Transverse colon (tissue), 4 donors: ENCODE data around the gene STK24.

Experiments
- POLR2A ChIP-seq: fragments of 450-650 bp; IDR thresholded peaks from one replicate; pipeline ENCODE4 v1.6.1; 2016; ENCODE audit warnings: antibody characterized with exemption, mild to moderate bottlenecking, moderate library complexity
- POLR2AphosphoS5 ChIP-seq, 3 donors: sonication (generic); formaldehyde crosslinking; IDR thresholded peaks; one replicate each; pipeline ENCODE4 v1.6.1; 2016; ENCODE audit warnings: antibody characterized with exemption in 3 of 3
- TF ChIP-seq, protein P1 (sequence below), 5 experiments: fragments of 200-600 bp in 3 of 5; fragments of 450-650 bp in 2 of 5; sonication (generic) in 3 of 5; IDR thresholded peaks; 1 replicate in 2 of 5; 2 replicates in 3 of 5; pipeline ENCODE4 v1.5.1; 2016 to 2017; ENCODE audit warnings: antibody characterized with exemption in 5 of 5, inconsistent platforms in 3 of 5, mild to moderate bottlenecking in 2 of 5, moderate library complexity in 1 of 5

DNA sequence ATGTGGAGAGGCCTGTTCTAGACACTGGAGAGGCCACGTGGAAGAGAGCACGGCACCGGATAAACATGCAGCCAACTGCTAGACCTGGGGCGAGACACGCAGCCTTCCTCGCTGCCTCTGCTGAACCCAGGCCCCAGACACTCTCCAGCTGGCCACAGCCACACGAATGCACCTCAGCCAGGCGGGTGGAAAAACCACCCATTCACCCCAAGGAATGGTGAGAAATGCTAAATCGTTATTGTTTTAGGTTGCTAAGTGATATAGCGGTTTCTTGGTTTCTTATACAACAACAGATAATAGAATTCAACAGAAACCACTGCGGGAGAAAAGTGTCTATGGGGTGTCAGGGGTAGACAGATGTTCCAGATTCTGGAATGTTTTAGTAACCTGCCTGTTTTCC lies 52.5 kb downstream of the STK24 start:
- TF ChIP-seq, protein P1, sequence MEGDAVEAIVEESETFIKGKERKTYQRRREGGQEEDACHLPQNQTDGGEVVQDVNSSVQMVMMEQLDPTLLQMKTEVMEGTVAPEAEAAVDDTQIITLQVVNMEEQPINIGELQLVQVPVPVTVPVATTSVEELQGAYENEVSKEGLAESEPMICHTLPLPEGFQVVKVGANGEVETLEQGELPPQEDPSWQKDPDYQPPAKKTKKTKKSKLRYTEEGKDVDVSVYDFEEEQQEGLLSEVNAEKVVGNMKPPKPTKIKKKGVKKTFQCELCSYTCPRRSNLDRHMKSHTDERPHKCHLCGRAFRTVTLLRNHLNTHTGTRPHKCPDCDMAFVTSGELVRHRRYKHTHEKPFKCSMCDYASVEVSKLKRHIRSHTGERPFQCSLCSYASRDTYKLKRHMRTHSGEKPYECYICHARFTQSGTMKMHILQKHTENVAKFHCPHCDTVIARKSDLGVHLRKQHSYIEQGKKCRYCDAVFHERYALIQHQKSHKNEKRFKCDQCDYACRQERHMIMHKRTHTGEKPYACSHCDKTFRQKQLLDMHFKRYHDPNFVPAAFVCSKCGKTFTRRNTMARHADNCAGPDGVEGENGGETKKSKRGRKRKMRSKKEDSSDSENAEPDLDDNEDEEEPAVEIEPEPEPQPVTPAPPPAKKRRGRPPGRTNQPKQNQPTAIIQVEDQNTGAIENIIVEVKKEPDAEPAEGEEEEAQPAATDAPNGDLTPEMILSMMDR (IDR thresholded peaks at IDR 0.05) = no peak
- no peak for TF ChIP-seq POLR2A
- TF ChIP-seq POLR2AphosphoS5 (IDR thresholded peaks at IDR 0.05) = no peak
